ENCODE results near the gene MUC12.

Gene MUC12

DNA sequence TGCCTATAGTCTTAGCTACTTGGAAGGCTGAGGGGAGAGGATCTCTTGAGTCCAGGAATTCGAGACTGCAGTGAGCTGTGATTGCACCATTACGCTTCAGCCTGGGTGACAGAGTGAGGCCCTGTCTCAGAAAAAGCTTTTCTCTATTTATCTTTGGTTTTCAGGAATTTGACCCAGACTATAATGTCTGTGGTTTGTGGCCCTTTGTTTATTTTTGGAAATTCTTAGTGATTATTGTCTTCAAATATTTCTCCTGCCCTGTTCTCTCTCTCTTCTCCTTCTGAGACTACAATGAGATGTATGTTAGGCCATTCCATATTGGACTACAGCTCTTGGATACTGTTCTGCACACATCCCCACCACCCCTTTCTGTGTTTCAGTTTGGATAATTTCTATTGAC is 4.7 kb downstream of the MUC12 start:
- no peak for DNase-seq (ENCODE audit: low read depth in 1 of 2, low spot score in 1 of 2)
- H3K27ac ChIP-seq (replicated peaks): no peak overlapping the region
- no peak overlapping the region for H3K4me3 ChIP-seq (replicated peaks; ENCODE audit: insufficient read depth, low read length)
- peaks cover 8% of the 10 kb centered on the region for H3K27me3 ChIP-seq (ENCODE audit: insufficient read depth, poor library complexity, severe bottlenecking)
- TF ChIP-seq REST (IDR thresholded peaks at IDR 0.05; ENCODE audit: insufficient replicate concordance, low read depth) (no peak), SPI1 (IDR thresholded peaks at IDR 0.05; ENCODE audit: borderline replicate concordance, low read depth) (no peak), GABPA (IDR thresholded peaks at IDR 0.05; ENCODE audit: low read depth) (no peak), POLR2AphosphoS5 (IDR thresholded peaks at IDR 0.05; ENCODE audit: low read depth) (no peak)
- TF ChIP-seq, protein P1, sequence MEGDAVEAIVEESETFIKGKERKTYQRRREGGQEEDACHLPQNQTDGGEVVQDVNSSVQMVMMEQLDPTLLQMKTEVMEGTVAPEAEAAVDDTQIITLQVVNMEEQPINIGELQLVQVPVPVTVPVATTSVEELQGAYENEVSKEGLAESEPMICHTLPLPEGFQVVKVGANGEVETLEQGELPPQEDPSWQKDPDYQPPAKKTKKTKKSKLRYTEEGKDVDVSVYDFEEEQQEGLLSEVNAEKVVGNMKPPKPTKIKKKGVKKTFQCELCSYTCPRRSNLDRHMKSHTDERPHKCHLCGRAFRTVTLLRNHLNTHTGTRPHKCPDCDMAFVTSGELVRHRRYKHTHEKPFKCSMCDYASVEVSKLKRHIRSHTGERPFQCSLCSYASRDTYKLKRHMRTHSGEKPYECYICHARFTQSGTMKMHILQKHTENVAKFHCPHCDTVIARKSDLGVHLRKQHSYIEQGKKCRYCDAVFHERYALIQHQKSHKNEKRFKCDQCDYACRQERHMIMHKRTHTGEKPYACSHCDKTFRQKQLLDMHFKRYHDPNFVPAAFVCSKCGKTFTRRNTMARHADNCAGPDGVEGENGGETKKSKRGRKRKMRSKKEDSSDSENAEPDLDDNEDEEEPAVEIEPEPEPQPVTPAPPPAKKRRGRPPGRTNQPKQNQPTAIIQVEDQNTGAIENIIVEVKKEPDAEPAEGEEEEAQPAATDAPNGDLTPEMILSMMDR (IDR thresholded peaks at IDR 0.05; ENCODE audit: insufficient read depth, low read length): no peak

- no peak overlapping the region for H3K27ac ChIP-seq (replicated peaks)
- TF ChIP-seq, protein P1 (IDR thresholded peaks at IDR 0.05; ENCODE audit: insufficient read depth, low read length): no peak
- TF ChIP-seq REST (IDR thresholded peaks at IDR 0.05; ENCODE audit: insufficient replicate concordance, low read depth) (no peak), GABPA (IDR thresholded peaks at IDR 0.05; ENCODE audit: low read depth) (no peak), POLR2AphosphoS5 (IDR thresholded peaks at IDR 0.05; ENCODE audit: low read depth) (no peak), SPI1 (IDR thresholded peaks at IDR 0.05; ENCODE audit: borderline replicate concordance, low read depth) (no peak)
- H3K27me3 ChIP-seq (ENCODE audit: insufficient read depth, poor library complexity, severe bottlenecking): peaks cover 8% of the 10 kb centered on the region
- DNase-seq (ENCODE audit: low read depth in 1 of 2, low spot score in 1 of 2): no peak
- H3K4me3 ChIP-seq (replicated peaks; ENCODE audit: insufficient read depth, low read length): no peak overlapping the region
Measured at GRCh38 chr7:100975371-100975821, 6.0 kb downstream of the MUC12 start.

- Histone ChIP-seq H3K27me3 (ENCODE audit: insufficient read depth, poor library complexity, severe bottlenecking) (no peaks in the 10 kb centered on the region), H3K27ac (replicated peaks) (no peak overlapping the region), H3K4me3 (replicated peaks; ENCODE audit: insufficient read depth, low read length) (no peak overlapping the region)
- TF ChIP-seq POLR2AphosphoS5 (IDR thresholded peaks at IDR 0.05; ENCODE audit: low read depth) (no peak), GABPA (IDR thresholded peaks at IDR 0.05; ENCODE audit: low read depth) (no peak), SPI1 (IDR thresholded peaks at IDR 0.05; ENCODE audit: borderline replicate concordance, low read depth) (no peak), REST (IDR thresholded peaks at IDR 0.05; ENCODE audit: insufficient replicate concordance, low read depth) (no peak)
- TF ChIP-seq, protein P1 (IDR thresholded peaks at IDR 0.05; ENCODE audit: insufficient read depth, low read length): no peak
- no peak for DNase-seq (ENCODE audit: low read depth in 1 of 2, low spot score in 1 of 2)
Measured at GRCh38 chr7:100978300-100978699, 8.9 kb downstream of the MUC12 start.

Data from HL-60 (cell line).